Kidney (tissue), 14 donors: ENCODE measurements around the gene ECHDC3. TPM values are rescaled to one million over a fixed set of nuclear protein-coding genes. Genes with fewer than 3 reads are reported as not detected.

Source experiments
- DNase-seq, 5 donors: peaks; one replicate each; pipeline ENCODE4 v3.0.0-alpha.2; 2013 to 2020
- FAIRE-seq: peaks from 2 replicates; lab custom pipeline; 2012; peaks lifted over from hg19 to GRCh38; lab: Jason Lieb, UNC
- H3K27ac ChIP-seq, 2 donors: one replicate each; pipeline ENCODE4 v1.7.0; 2013; ENCODE audit warnings: low read depth in 2 of 2, low read length in 2 of 2, inconsistent platforms in 1 of 2
- H3K27me3 ChIP-seq: one replicate; pipeline ENCODE4 v1.7.1; 2013; ENCODE audit warnings: low read length, inconsistent platforms; ENCODE audit not compliant: control insufficient read depth, insufficient read depth
- H3K36me3 ChIP-seq, 3 donors: one replicate each; pipeline versions ENCODE4 v1.7.0 to v1.7.1; 2013; ENCODE audit warnings: low read length in 3 of 3, control low read depth in 1 of 3, inconsistent platforms in 1 of 3; ENCODE audit not compliant: insufficient read depth in 3 of 3, control insufficient read depth in 2 of 3
- H3K4me1 ChIP-seq, 3 donors: one replicate each; pipeline versions ENCODE4 v1.7.0 to v1.7.1; 2013; ENCODE audit warnings: low read length in 3 of 3, inconsistent platforms in 1 of 3, low read depth in 1 of 3; ENCODE audit not compliant: control insufficient read depth in 2 of 3, insufficient read depth in 2 of 3
- H3K4me3 ChIP-seq, 3 donors: one replicate each; pipeline versions ENCODE4 v1.7.0 to v1.8.1; 2013; ENCODE audit warnings: low read length in 3 of 3, control low read depth in 1 of 3, inconsistent platforms in 1 of 3
- H3K9ac ChIP-seq, 3 donors: one replicate each; pipeline versions ENCODE4 v1.7.0 to v1.7.1; 2013; ENCODE audit warnings: low read length in 3 of 3, control low read depth in 1 of 3, inconsistent platforms in 1 of 3
- H3K9me3 ChIP-seq, 3 donors: one replicate each; pipeline versions ENCODE4 v1.7.0 to v1.7.1; 2013; ENCODE audit warnings: low read length in 3 of 3, control low read depth in 1 of 3, inconsistent platforms in 1 of 3; ENCODE audit not compliant: control insufficient read depth in 2 of 3, insufficient read depth in 1 of 3
- CTCF ChIP-seq: IDR thresholded peaks from 3 replicates; pipeline ENCODE4 v1.5.1; 2012; ENCODE audit warnings: mild to moderate bottlenecking, moderate library complexity, borderline replicate concordance; ENCODE audit not compliant: insufficient read depth; ENCODE audit errors: extremely low read depth
- intact Hi-C: fragments of 100-400 bp; cut with DNase I; formaldehyde crosslinking; loops from one replicate; pipeline ENCODE4 v1.11.1; 2022
- polyA plus RNA-seq: library from polyadenylated mRNA; stranded (reverse); fragments of 350-450 nt; fragmentation: Illumina TruSeq; extraction: RNeasy Lipid Tissue Mini Kit (QIAGEN cat#74804); gene quantifications from one replicate; pipeline ENCODE4 v1.2.3, GENCODE V29; 2014; ENCODE audit warnings: low read depth, low replicate concordance; ENCODE audit not compliant: insufficient read depth
- total RNA-seq: library from RNA; stranded (reverse); fragmentation: NEBNext Ultra II Directional; extraction: Animal tissue kit (Norgen Biotek cat#: 25700); gene quantifications from one replicate; pipeline ENCODE4 v1.2.1, GENCODE V29; 2021
- donor health status: control.
- donor health status: control.
- donor health status: control.
- donor health status: control.
- donor health status: control.
- donor health status: DM: yes; HTN: yes; CAD: no.
- donor health status: Normal renal cell carcinoma (clear cell type).

Gene ECHDC3
- total and polyA plus RNA-seq, 2 donors from 2014 or later = 32.4 to 132 TPM

GRCh38 chr10:11765141-11765540 is 23.0 kb downstream of the ECHDC3 start:
- Histone ChIP-seq H3K27ac (no peak overlapping the region), H3K4me3 (no peak overlapping the region), H3K27me3 (no peaks in the 10 kb centered on the region), H3K4me1 (no peaks in the 10 kb centered on the region), H3K9me3 (no peaks in the 10 kb centered on the region), H3K9ac (no peak overlapping the region), H3K36me3 (peaks cover 0 to 26% (median 5%) of the 10 kb centered on the region in 3 donors)
- TF ChIP-seq CTCF = no peak
- FAIRE-seq (no peak), DNase-seq (no peak)
- intact Hi-C loops = no loop called here

DNA sequence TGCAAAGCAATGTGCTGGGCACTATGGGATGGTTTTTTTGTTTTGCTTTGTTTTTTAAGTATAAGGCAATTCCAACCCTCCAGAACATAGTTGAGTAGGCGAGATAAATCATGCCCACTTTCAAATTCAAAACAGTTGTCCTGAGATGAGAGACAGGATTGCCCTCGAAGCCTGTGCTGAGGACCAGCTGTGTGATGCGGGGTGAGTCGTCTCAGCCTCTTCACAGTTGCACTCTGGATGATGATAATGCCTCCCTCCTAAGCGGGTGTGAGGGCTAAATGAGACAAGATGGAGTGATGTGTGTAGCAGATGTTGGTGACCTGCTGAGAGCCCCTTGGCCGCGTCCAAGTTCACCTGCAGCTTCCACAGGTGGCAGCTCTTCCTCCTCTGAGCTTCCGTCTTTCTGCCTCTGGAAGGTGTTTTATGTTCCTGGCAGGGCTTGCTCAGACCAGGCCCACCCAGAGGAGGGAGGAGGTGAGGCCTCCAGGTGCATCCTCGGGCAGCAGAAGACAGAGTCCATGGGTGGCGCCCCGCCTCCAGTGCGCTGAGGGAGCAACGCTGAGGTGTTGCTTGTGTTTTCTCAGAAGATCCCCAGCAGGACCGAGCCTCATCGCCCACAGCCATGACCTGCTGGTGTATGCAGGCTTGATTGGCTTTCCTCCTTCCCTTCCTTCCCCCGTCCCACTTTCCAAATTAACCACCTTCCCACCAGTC is 30.6 kb downstream of the ECHDC3 start:
- H3K4me3 ChIP-seq = no peak overlapping the region
- no peaks in the 10 kb centered on the region for H3K27me3 ChIP-seq
- DNase-seq (no peak), FAIRE-seq (no peak)
- H3K27ac ChIP-seq = no peak overlapping the region
- no peak for TF ChIP-seq CTCF
- H3K36me3 ChIP-seq = no peaks in the 10 kb centered on the region
- H3K9me3 ChIP-seq = no peaks in the 10 kb centered on the region
- no peaks in the 10 kb centered on the region for H3K4me1 ChIP-seq
- intact Hi-C loops = no loop called here
- H3K9ac ChIP-seq = no peak overlapping the region

DNA sequence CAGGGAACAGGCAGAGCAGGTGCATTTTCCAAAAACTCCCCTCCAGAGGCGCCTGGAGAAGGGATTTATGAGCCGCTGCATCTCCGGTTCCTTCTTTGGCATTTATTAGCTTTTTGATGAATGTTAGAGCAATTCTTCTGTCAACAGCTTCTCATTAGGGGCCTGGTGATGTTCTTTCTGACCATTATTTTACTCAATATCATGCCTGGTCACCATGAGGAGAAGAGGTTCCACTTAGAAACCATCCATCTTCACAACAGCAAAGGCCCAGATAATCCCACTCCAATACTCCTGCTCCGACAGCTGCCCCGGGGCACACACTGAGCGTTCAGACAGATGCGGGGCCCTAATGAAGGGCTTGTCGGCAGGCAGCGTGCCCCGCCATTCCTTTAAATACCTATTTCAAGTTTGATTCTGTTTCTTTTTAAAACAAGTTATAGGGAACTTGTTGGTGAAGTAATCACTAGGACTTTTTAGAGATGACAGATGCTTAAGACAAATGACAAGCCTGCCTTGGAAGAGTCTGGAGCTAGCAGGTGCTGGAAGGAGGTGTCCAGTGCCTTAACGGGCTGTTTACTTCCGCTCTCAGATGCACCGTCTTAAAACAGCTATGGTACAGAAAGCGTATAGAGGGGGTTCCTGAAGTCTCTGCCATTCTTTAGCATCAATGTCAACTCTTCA is 31.7 kb downstream of the ECHDC3 start:
- Histone ChIP-seq H3K4me1 (no peaks in the 10 kb centered on the region), H3K9ac (no peak overlapping the region), H3K27me3 (no peaks in the 10 kb centered on the region), H3K36me3 (no peaks in the 10 kb centered on the region), H3K27ac (no peak overlapping the region), H3K9me3 (no peaks in the 10 kb centered on the region), H3K4me3 (no peak overlapping the region)
- FAIRE-seq (no peak), DNase-seq (peak in 3 of 5 donors; percentile 65 to 82 (median 71))
- intact Hi-C loops = no loop called here
- TF ChIP-seq CTCF = no peak
